GM15510 (cell line): ENCODE results near the gene GLMN.

Experiments used
- POLR2A ChIP-seq: IDR thresholded peaks from 3 replicates; pipeline ENCODE4 v1.6.1; 2011; ENCODE audit warnings: borderline replicate concordance; ENCODE audit not compliant: insufficient read length; ENCODE audit errors: extremely low read depth

Gene GLMN

DNA sequence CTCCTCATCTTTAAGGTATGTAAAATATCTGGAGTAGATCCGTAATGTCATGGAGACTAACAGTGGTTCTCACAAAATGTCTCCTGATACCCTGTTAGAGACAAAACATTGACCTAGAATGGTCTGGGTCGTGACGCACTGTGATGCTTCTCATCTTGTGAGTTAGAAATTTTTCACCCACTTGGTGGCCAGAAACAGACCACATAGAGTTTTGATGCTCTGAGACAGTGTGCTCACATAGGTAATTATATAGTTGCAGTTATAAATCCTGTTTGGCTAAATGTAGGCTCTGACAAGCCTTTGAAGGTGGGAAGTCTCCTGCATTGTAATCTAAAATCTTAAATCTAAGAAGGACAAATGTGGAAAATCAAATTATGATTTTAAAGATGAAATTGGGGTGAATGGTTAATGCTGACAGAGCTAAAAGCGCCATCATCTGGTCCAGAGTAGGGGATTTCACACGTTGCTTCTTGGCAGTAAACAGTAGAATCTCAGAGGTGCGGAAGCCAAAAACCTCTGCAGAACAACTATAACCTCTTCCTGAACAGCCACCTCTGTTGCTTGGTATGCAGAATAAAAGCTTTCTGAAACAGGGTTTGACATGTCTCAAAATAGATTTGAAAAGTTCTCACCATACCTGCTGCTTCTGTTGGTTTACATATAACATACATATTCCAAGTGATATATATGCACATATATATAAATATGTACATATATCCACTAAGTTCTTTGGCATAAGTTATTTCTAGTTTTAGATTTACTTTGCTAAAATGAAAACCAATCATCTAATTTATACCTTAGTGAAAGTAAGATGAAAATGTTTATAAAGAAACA lies 17.2 kb upstream of the GLMN start:
- TF ChIP-seq POLR2A = no peak

DNA sequence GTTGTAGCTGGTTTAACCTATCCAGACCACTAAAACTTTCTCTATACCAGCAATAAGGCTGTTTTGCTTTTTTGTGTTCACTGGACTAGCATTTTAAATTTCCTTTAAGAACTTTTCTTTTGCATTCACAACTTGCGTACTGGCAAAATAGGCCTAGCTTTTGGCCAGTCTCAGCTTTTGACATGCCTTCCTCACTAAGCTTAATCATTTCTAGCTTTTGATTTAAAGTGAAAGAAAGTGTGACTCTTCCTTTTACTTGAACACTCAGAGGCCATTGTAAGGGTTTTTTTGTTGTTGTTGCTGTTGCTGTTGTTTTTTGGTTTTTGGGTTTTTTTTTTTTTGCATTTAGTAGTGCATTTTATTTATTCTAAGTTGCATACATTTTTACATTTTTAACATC lies 15.2 kb upstream of the GLMN start:
- no peak for TF ChIP-seq POLR2A

DNA sequence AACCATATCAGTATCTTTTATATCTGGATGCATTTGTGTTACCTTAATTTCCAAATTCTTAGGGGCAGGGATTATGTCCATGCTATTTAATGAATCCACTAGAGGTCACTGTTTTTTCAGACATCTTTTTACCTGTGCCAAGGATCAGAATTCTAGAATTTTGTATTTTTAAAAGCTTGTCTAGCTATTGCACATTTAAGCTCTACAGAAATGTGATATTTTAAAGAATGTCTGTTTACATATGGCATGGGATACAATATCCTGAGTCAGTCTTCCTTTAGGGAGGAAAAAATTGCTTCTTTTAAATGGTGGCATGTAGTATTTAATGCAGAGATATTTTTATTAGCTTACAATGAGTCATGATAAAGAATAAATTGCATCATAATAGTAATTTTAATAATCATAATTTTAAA lies 11.4 kb upstream of the GLMN start:
- no peak for TF ChIP-seq POLR2A

DNA sequence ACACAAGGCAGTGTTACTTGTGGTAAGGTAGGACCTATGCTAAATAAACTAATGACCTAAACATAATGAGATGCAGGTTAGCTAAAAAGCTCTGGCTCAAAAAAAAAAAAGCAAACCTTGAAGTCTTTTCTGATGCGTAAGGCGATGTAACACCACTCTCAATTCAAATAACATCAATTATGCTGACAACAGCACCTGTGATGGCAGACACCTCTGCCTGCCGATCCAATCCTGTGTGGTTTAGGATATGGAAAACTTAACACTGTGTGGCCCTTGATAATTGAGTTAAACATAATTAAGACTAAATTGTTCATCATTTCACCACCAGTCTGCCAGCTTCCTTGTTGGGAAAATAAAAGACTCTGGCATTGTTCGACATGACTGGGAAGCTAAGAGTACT lies 9.2 kb upstream of the GLMN start:
- TF ChIP-seq POLR2A = no peak

DNA sequence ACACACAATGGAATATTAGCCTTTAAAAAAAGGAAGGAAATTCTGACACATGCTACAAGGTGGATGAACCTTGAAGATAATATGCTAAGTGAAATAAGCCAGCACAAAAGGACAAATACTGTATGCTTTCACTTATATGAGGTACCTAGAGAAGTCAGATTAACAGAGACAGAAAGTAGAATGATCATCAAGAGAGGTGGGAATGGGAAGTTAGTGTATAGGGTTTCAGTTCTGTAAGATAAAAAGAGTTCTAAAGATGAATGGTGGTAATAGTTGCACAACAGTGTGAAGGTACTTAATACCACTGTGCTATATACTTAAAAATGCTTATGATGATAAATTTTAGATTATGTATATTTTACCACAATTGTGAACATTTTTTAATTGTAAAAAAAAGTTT lies 7.2 kb upstream of the GLMN start:
- no peak for TF ChIP-seq POLR2A

- TF ChIP-seq POLR2A = no peak
Observed at GRCh38 chr1:92301021-92301420, 2.2 kb upstream of the GLMN start.

- no peak for TF ChIP-seq POLR2A
Observed at GRCh38 chr1:92299477-92300150, 827 bp upstream of the GLMN start.

DNA sequence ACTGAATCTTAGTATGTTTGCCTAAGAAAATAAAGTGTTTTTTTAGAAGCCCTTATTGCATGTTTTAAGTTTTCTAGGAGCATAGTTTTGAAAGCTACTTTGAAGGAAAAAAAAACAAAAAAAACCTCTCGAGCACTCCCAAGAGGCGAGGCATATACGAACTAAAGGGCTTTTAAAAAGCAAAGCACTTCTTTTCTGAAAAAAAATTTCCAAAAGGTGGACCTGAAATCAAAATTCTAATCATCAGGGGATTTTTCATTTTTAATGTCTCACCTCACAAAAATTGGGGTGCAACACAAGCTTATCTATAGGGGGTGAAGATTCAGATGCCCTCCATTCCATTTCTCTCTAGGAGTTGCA lies 594 bp downstream of the GLMN start:
- no peak for TF ChIP-seq POLR2A

DNA sequence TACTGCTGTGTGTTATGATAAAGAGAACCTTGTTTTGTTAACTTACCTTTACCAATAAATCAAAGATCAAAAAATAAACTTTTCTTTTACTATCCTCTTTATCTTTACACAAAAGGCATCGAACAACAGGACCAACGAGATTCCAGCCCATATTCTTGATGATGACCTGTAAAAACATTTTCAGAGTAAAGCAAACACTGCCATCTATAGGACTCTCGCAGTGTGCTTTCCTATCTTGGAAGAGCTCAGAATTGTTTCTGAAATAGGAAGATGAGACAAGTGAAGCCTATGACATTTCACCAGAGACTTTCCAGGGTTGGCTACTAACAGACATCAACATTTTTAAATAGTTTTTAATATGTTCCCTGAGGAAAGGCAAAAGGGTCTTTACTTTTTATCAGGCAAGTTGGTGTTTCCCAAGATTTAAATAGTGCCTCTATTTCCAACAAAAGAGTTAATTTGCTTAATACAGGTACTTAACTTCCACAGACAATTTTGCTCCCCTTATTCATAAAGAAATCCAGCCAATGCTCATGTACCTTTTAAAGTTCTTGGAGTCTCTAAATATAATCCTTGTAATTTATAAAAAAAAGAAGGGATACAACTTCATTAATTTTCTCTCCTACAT lies 7.3 kb downstream of the GLMN start:
- TF ChIP-seq POLR2A = no peak

- no peak for TF ChIP-seq POLR2A
Observed at GRCh38 chr1:92277105-92277723, 21.6 kb downstream of the GLMN start.

- TF ChIP-seq POLR2A = no peak
Observed at GRCh38 chr1:92276082-92276481, 22.7 kb downstream of the GLMN start.

GRCh38 chr1:92274939-92275338 lies 23.8 kb downstream of the GLMN start:
- no peak for TF ChIP-seq POLR2A

DNA sequence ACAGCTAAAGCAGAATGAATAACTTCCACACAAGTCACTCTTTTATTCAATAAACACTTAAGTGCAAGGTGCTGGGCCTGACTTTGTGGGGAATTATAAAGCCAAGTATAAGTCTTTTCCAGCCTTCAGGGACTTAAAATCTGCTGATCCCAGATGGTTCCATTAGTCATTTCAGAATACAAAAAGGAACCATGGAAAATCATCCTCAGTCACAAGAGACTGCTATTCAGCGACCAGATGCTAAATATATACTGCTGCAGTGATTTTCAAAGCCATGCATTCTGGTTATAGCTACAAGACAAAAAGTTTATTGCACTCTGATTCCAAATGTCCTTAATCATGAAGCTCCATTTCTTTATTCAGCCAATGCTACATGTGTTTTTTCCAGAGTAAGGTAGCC lies 25.7 kb downstream of the GLMN start:
- no peak for TF ChIP-seq POLR2A

- no peak for TF ChIP-seq POLR2A
Observed at GRCh38 chr1:92262516-92262915, 36.3 kb downstream of the GLMN start.

- TF ChIP-seq POLR2A = no peak
Observed at GRCh38 chr1:92259350-92259749, 39.4 kb downstream of the GLMN start.

DNA sequence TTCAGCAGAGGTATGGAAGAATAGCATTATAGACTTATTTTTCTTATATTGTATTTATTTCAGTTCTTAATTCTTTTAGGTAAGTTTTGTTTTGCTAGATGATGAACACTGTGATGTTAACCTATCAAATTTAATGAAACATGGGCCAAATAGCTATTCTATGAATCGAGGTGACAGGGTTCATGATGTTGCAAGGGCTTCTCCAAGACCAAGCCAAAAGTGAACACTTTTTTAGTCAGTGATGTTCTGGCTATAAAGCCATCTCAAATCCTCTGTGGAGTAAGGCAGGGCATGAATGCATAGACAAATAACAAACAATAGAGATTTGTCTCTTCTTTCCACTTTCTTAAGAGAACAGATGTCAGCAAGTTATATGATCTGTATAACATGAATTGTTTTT lies 54.4 kb downstream of the GLMN start:
- no peak for TF ChIP-seq POLR2A

- TF ChIP-seq POLR2A = no peak
Observed at GRCh38 chr1:92240034-92240433, 58.8 kb downstream of the GLMN start.

- no peak for TF ChIP-seq POLR2A
Observed at GRCh38 chr1:92230736-92231135, 68.1 kb downstream of the GLMN start.
